HepG2 (cell line): ENCODE results near the gene ZNF212. TPM values are rescaled to one million over a fixed set of nuclear protein-coding genes. Genes with fewer than 3 reads are reported as not detected.
A peak's percentile ranks its signal among the peaks of the same experiment; 100 is the strongest.

Experiments used
- ATAC-seq: fragments of 200-7000 bp; cut with Tn5 transposase; 3 replicates; pipeline ENCODE4 v1.9.1; 2020; ENCODE audit warnings: mild to moderate bottlenecking, moderate library complexity
- BruUV-seq: library from RNA; stranded (reverse); fragments of 400-500 nt; replicated peaks from 2 replicates; lab custom pipeline; 2021; lab: Mats Ljungman, UMichigan
- CTCF ChIA-PET: fragments of 300-600 bp; formaldehyde crosslinking; extraction: SDS; loops from one replicate; lab custom pipeline; 2021; ENCODE audit warnings: low total read pairs, inconsistent platforms, low intra/inter-chr PET ratio; lab: Yijun Ruan, JAX
- POLR2A ChIA-PET: fragments of 350-600 bp; sonication (Branson Sonifier 250); formaldehyde crosslinking; loops from one replicate; lab custom pipeline; 2020; ENCODE audit warnings: antibody characterized with exemption, inconsistent platforms; lab: Yijun Ruan, JAX
- DNase-seq: peaks from one replicate; pipeline ENCODE4 v3.0.0-alpha.2; 2015; ENCODE audit warnings: low spot score
- FAIRE-seq: peaks from 3 replicates; lab custom pipeline; 2011; peaks lifted over from hg19 to GRCh38; lab: Jason Lieb, UNC
- H2AFZ ChIP-seq: one replicate; pipeline ENCODE4 v1.6.1; 2011; ENCODE audit warnings: low read length, inconsistent platforms
- H3K27ac ChIP-seq: fragments of 300-600 bp; 3 replicates; pipeline ENCODE4 v1.8.0; 2011; ENCODE audit warnings: mixed run types, mild to moderate bottlenecking, mixed read lengths, low read length, inconsistent platforms; ENCODE audit not compliant: insufficient read depth; ENCODE audit errors: extremely low read length
- H3K27me3 ChIP-seq, 2 experiments: fragments of 200-600 bp in 1 of 2; 2 replicates in 1 of 2; 3 replicates in 1 of 2; pipeline versions ENCODE4 v1.6.0 to v1.8.0; 2011; ENCODE audit warnings: low read length in 2 of 2, mild to moderate bottlenecking in 2 of 2, moderate library complexity in 2 of 2, inconsistent platforms in 1 of 2; ENCODE audit not compliant: insufficient read depth in 2 of 2, control insufficient read depth in 1 of 2
- H3K36me3 ChIP-seq, 2 experiments: fragments of 200-600 bp in 1 of 2; replicated peaks in 1 of 2; 2 replicates in 1 of 2; 3 replicates in 1 of 2; pipeline versions ENCODE4 v1.5.1 to v1.8.0; 2011; ENCODE audit warnings: low read length in 2 of 2, inconsistent platforms in 1 of 2; ENCODE audit not compliant: insufficient read depth in 2 of 2, control insufficient read depth in 1 of 2
- H3K4me1 ChIP-seq: 2 replicates; pipeline ENCODE4 v1.5.1; 2012; ENCODE audit warnings: low read length, inconsistent platforms; ENCODE audit not compliant: insufficient read depth
- H3K4me2 ChIP-seq: 2 replicates; pipeline ENCODE4 v1.6.0; 2011; ENCODE audit warnings: low read depth, low read length, inconsistent platforms
- H3K4me3 ChIP-seq, 3 experiments: fragments of 200-600 bp in 1 of 3; sonication (generic), shearing (Covaris generic) in 1 of 3; replicated peaks in 1 of 3; 2 replicates each; pipeline ENCODE4 v1.5.1; 2011 to 2016; ENCODE audit warnings: low read length in 3 of 3, inconsistent platforms in 2 of 3, low read depth in 2 of 3, mild to moderate bottlenecking in 2 of 3, control low read depth in 1 of 3, mixed read lengths in 1 of 3; ENCODE audit not compliant: insufficient read depth in 1 of 3
- H3K79me2 ChIP-seq: one replicate; pipeline ENCODE4 v1.6.1; 2011; ENCODE audit warnings: low read length, inconsistent platforms; ENCODE audit not compliant: insufficient read depth
- H3K9ac ChIP-seq: 2 replicates; pipeline ENCODE4 v1.6.0; 2011; ENCODE audit warnings: mild to moderate bottlenecking, low read depth, low read length, inconsistent platforms; ENCODE audit not compliant: insufficient read depth
- H3K9me3 ChIP-seq: 2 replicates; pipeline ENCODE4 v1.5.1; 2012; ENCODE audit warnings: mild to moderate bottlenecking, low read length
- H4K20me1 ChIP-seq: 2 replicates; pipeline ENCODE4 v1.6.0; 2011; ENCODE audit warnings: inconsistent platforms, mild to moderate bottlenecking, low read length, moderate library complexity; ENCODE audit not compliant: insufficient read depth
- KDM2A ChIP-seq: sonication (generic); formaldehyde crosslinking; IDR thresholded peaks from 2 replicates; pipeline ENCODE4 v1.4.0; 2020; ENCODE audit warnings: low read depth, missing genetic modification reagents, borderline replicate concordance
- MED13 ChIP-seq: sonication (generic); formaldehyde crosslinking; IDR thresholded peaks from 2 replicates; pipeline ENCODE4 v1.5.0; 2020; ENCODE audit warnings: missing genetic modification reagents
- PAF1 ChIP-seq: IDR thresholded peaks from 2 replicates; pipeline ENCODE4 v1.6.1; 2016; ENCODE audit warnings: missing genetic modification reagents, missing compliant biosample characterization
- PAXIP1 ChIP-seq: sonication (generic); formaldehyde crosslinking; conservative IDR thresholded peaks from 2 replicates; pipeline ENCODE4 v1.4.0; 2020; ENCODE audit warnings: mild to moderate bottlenecking, missing genetic modification reagents, moderate library complexity
- POLR2G ChIP-seq: fragments of 200-400 bp; formaldehyde crosslinking; IDR thresholded peaks from 2 replicates; pipeline ENCODE4 v1.6.1; 2018; ENCODE audit warnings: mild to moderate bottlenecking, low read depth, low read length, moderate library complexity
- RNF2 ChIP-seq: fragments of 450-650 bp; conservative IDR thresholded peaks from 2 replicates; pipeline ENCODE4 v1.6.1; 2016; ENCODE audit warnings: low read depth
- RXRB ChIP-seq: IDR thresholded peaks from 2 replicates; pipeline ENCODE4 v1.6.1; 2016; ENCODE audit warnings: borderline replicate concordance, missing genetic modification reagents, missing compliant biosample characterization
- ZNF660 ChIP-seq: sonication (generic); formaldehyde crosslinking; IDR thresholded peaks from 2 replicates; pipeline ENCODE4 v1.5.1; 2020; ENCODE audit warnings: mild to moderate bottlenecking, low read depth, missing genetic modification reagents, borderline replicate concordance
- WGBS: methylation state at CpG from one replicate; pipeline ENCODE4 v1.1.6; 2017; ENCODE audit warnings: low lambda C conversion rate; 5-methylcytosine and 5-hydroxymethylcytosine counted together
- in situ Hi-C: cut with HindIII; loops from 2 replicates; pipeline ENCODE4 v1.10.0; 2017; ENCODE audit warnings: low pct_unique_long_range_greater_than_20kb; ENCODE audit not compliant: extremely low pct_ligation_motif_present
- intact Hi-C: fragments of 100-400 bp; cut with micrococcal nuclease; formaldehyde crosslinking; loops from one replicate; pipeline ENCODE4 v1.10.0; 2022; ENCODE audit not compliant: unreplicated experiment
- polyA plus RNA-seq, 8 experiments: library from polyadenylated mRNA; depleted of rRNA in 3 of 8; stranded (reverse) in 7 of 8; unstranded in 1 of 8; fragments of >200 nt; fragmentation: Illumina TruSeq in 4 of 8; extraction: Trizol in 4 of 8; gene quantifications; 2 replicates each; pipeline versions ENCODE4 v1.2.1 to v1.2.3, GENCODE V29; 2011 to 2016; ENCODE audit warnings: low read depth in 4 of 8, missing spikeins in 1 of 8, mixed read lengths in 1 of 8; ENCODE audit not compliant: insufficient read depth in 1 of 8
- total RNA-seq, 5 experiments: library from RNA; depleted of rRNA; stranded (reverse); fragments of >200 nt; fragmentation: Illumina TruSeq; extraction: Trizol; gene quantifications; 2 replicates each; pipeline ENCODE4 v1.2.3, GENCODE V29; 2016; ENCODE audit warnings: low read depth in 1 of 5
- TF ChIP-seq, protein P1 (sequence below): sonication (generic); formaldehyde crosslinking; IDR thresholded peaks from 2 replicates; pipeline ENCODE4 v1.9.0; 2022; ENCODE audit warnings: missing genetic modification reagents, mild to moderate bottlenecking, borderline replicate concordance

Gene ZNF212
- total and polyA plus RNA-seq, 2 of the 13 experiments (the other 11 are each of a cell fraction or from before 2014, with no cell fraction given): 2.6 to 3.8 TPM

DNA sequence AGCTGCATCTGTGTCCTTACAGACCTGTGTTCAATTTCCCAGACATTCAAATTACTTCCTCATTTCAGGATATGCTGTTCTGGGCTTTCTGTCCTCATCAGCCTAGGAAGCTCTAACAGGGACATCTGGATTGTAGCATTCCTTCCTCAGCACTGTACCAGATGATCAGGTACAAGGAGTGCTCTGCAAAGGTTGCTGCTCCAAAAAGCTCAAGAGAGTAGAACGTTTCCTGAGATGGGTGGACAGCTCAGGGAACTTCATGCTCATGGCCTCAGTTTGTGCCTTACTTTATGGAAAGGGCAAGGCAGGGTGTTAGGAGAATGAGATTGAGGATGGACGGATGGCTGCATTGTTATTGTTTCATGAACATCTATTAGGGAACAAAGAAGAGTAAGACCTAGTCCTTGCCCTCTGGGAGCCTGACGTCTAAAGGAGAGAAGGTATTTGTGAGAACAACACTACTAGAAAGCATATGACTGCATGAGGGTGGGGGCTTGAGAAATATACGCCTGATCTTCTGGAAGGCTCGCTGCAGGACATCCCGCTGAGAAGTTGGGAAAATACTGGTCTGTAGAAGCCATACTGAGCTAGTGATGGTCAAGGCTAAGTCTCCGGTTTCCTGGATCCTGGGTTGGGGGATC lies 10.5 kb upstream of the ZNF212 start:
- no peaks in the 10 kb centered on the region for H3K27me3 ChIP-seq
- POLR2A ChIA-PET: interaction anchor here (0.7 kb wide), 1 partner anchor 34 kb away, joined by 3 read pairs; the partner anchor contains the start of gene ZNF282
- no peaks in the 10 kb centered on the region for H3K79me2 ChIP-seq
- H3K4me1 ChIP-seq: peaks cover 9% of the 10 kb centered on the region
- no peaks in the 10 kb centered on the region for H4K20me1 ChIP-seq
- WGBS: 54% methylated on average over 7 of the region's 7 CpGs
- H3K4me3 ChIP-seq: no peak overlapping the region
- no peaks in the 10 kb centered on the region for H3K9me3 ChIP-seq
- H3K36me3 ChIP-seq: peaks cover 4 to 14% of the 10 kb centered on the region in 2 experiments; a peak in 2 of 5 replicates
- intact Hi-C loops: no loop called here
- no peak overlapping the region for H3K27ac ChIP-seq
- no peak overlapping the region for H3K4me2 ChIP-seq
- BruUV-seq: TSS peak; percentile 45
- no peak for DNase-seq
- in situ Hi-C loops: no loop called here
- no peak for FAIRE-seq
- H2AFZ ChIP-seq: no peak overlapping the region
- peak; percentile 7 for ATAC-seq
- CTCF ChIA-PET: no interaction called here
- H3K9ac ChIP-seq: no peak overlapping the region
- TF ChIP-seq PAF1 (CRISPR knock-in tag): peak; percentile 78; the same call in 1 of the 2 replicates
- peak; percentile 42; the same call in 1 of the 2 replicates for TF ChIP-seq KDM2A (CRISPR knock-in tag)
- no peak for TF ChIP-seq MED13 (CRISPR knock-in tag)
- TF ChIP-seq ZNF660: no peak
- TF ChIP-seq POLR2G: peak; percentile 62

GRCh38 chr7:149229526-149229925 lies 9.9 kb upstream of the ZNF212 start:
- no TSS peak for BruUV-seq
- H3K36me3 ChIP-seq: peaks cover 1 to 14% of the 10 kb centered on the region in 2 experiments; a peak in 2 of 5 replicates
- no peak overlapping the region for H3K9ac ChIP-seq
- no peaks in the 10 kb centered on the region for H4K20me1 ChIP-seq
- H3K4me1 ChIP-seq: peaks cover 9% of the 10 kb centered on the region
- H3K27me3 ChIP-seq: 0 out of 5 replicates have a peak, but pooled peaks cover 0 to 1% of the 10 kb centered on the region in 2 experiments
- H3K27ac ChIP-seq: no peak overlapping the region
- ChIA-PET POLR2A (interaction anchor here (0.7 kb wide), 1 partner anchor 34 kb away, joined by 3 read pairs; the partner anchor contains the start of gene ZNF282), CTCF (no interaction called here)
- in situ Hi-C loops (no loop called here), intact Hi-C loops (no loop called here)
- H2AFZ ChIP-seq: no peak overlapping the region
- DNase-seq (no peak), ATAC-seq (no peak; the same call in none of the 3 replicates), FAIRE-seq (no peak)
- H3K4me2 ChIP-seq: no peak overlapping the region
- 62% methylated on average over 5 of the region's 6 CpGs for WGBS
- no peak overlapping the region for H3K4me3 ChIP-seq
- no peaks in the 10 kb centered on the region for H3K9me3 ChIP-seq
- no peaks in the 10 kb centered on the region for H3K79me2 ChIP-seq
- TF ChIP-seq, protein P1, sequence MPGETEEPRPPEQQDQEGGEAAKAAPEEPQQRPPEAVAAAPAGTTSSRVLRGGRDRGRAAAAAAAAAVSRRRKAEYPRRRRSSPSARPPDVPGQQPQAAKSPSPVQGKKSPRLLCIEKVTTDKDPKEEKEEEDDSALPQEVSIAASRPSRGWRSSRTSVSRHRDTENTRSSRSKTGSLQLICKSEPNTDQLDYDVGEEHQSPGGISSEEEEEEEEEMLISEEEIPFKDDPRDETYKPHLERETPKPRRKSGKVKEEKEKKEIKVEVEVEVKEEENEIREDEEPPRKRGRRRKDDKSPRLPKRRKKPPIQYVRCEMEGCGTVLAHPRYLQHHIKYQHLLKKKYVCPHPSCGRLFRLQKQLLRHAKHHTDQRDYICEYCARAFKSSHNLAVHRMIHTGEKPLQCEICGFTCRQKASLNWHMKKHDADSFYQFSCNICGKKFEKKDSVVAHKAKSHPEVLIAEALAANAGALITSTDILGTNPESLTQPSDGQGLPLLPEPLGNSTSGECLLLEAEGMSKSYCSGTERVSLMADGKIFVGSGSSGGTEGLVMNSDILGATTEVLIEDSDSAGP (CRISPR knock-in tag): no peak
- no peak for TF ChIP-seq RXRB
- TF ChIP-seq PAXIP1 (CRISPR knock-in tag): no peak
- TF ChIP-seq RNF2: no peak
